RCC 7860 (cell line): ENCODE results near the gene FAT2.
A peak's percentile ranks its signal among the peaks of the same experiment; 100 is the strongest.
"Not testable (repeated sequence)": the region's sequence is repeated elsewhere in the genome, so short reads cannot be mapped to it uniquely, and the experiment has no call there.

Experiments
- DNase-seq: peaks from one replicate; pipeline ENCODE4 v3.0.0-alpha.2; 2015; ENCODE audit warnings: low spot score
- FAIRE-seq: peaks from 2 replicates; lab custom pipeline; 2012; peaks lifted over from hg19 to GRCh38; lab: Jason Lieb, UNC

The FAT2 gene

GRCh38 chr5:151612689-151613427 lies 21.7 kb upstream of the FAT2 start:
- FAIRE-seq = no peak

GRCh38 chr5:151611127-151611775 lies 20.1 kb upstream of the FAT2 start:
- FAIRE-seq (no peak), DNase-seq (no peak)

More at GRCh38 chr5:151612689-151613427, 21.7 kb upstream of the FAT2 start:
- peak; percentile 46 for DNase-seq

GRCh38 chr5:151608522-151608921 lies 17.4 kb upstream of the FAT2 start:
- DNase-seq (no peak), FAIRE-seq (no peak)

DNA sequence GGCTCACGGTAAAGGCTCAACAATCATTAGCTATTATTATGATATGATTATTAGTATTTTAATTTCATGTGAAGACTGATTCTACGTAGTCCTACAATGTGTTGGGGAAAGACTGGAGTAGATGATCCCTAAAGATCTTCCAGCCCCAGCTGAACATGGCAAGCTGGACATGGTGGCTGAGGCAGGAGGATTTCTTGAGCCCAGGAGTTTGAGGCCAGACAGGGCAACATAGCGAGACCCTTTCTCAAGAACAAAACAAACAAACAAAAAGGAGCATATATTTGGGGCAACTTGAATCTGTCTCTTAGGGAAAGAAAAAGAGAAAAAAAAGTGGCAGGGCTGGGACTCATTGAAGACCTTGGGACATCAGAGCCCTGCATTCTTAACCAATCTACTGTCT lies 16.2 kb upstream of the FAT2 start:
- DNase-seq = no peak
- no peak for FAIRE-seq

DNA sequence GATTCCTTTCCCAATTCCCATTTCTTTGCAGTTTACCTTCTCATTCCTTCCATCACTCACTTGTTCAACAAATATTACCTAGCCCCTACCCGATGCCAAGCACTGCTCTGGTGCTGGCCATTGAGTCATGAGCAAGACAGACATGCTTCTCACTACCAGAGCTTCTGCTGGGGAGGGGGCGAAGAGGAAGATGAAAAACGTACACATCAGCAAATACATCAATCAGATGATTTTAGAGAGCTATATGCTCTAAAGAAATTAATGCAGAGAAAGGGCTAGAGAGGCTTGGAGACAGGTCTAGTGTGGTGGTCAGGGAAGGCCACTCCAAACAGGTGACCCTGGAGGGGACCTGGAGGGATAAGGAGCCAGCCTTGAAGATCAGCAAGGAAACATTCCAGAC lies 14.4 kb upstream of the FAT2 start:
- FAIRE-seq = no peak
- no peak for DNase-seq

DNA sequence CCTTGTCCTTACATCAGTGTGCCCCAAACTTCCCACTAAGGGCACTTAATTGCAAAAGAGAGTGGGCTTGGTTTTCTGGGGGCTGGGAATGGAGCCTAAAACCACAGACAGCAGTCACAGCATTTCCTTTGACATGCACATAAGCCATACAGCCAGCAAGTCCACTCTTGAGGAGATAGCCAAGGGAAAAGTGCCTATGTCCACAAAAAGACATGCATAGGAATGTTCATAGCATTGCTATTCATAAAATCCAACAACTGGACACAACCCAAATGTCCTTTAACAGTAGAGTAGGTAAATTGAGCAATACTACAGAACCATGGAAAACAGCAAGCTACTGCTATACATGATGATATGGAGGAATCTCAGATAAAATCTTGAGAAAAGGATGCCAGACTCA lies 11.7 kb upstream of the FAT2 start:
- FAIRE-seq (no peak), DNase-seq (no peak)

GRCh38 chr5:151601391-151601790 lies 10.3 kb upstream of the FAT2 start:
- no peak for DNase-seq
- no peak for FAIRE-seq

GRCh38 chr5:151600069-151600665 lies 9.0 kb upstream of the FAT2 start:
- FAIRE-seq (no peak), DNase-seq (no peak)

GRCh38 chr5:151598984-151599383 lies 7.9 kb upstream of the FAT2 start:
- FAIRE-seq (no peak), DNase-seq (no peak)

DNA sequence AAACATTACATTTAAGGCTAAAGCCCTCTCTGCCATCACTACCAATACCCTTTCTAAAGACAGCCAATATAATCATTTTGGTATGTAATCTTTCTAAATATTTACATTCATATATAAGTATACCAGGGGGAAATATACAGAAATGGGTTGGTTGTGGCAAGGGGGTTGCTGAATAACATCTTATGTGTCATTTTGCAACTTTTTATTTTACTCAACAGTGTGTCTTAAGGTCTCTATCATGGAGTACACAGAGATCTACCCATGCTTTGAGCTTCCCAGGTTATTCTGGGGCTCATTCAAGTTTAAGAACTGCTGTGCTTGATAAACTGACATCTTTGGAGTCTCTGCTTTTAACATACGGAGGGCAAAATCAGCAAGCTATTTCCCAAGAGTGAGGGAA lies 7.4 kb upstream of the FAT2 start:
- FAIRE-seq = no peak
- no peak for DNase-seq

GRCh38 chr5:151597749-151598148 lies 6.6 kb upstream of the FAT2 start:
- DNase-seq (no peak), FAIRE-seq (no peak)

GRCh38 chr5:151596828-151597539 lies 5.9 kb upstream of the FAT2 start:
- FAIRE-seq = no peak

DNA sequence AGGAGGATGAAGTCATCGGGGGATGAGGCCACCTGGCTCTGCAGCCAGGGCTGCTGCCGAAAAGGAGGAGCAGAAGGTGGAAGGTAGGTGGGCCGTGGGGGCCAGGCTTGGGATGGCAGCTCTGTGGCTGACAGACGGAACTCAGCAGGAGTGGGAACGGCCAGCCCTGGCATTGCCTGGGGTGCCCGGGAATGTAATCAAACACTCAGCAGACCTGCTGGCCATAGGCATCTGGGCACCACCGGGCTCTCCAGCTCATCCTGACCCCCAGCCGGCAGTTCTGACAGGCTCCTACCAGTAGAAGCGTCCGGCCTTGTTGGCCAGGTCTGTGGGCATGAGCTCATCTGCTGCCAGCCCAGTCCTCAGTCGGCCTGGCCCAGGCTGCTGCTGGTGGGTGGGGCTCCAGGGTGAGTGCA lies 4.3 kb upstream of the FAT2 start:
- DNase-seq (no peak), FAIRE-seq (no peak)

More at GRCh38 chr5:151596828-151597539, 5.9 kb upstream of the FAT2 start:
- no peak for DNase-seq

DNA sequence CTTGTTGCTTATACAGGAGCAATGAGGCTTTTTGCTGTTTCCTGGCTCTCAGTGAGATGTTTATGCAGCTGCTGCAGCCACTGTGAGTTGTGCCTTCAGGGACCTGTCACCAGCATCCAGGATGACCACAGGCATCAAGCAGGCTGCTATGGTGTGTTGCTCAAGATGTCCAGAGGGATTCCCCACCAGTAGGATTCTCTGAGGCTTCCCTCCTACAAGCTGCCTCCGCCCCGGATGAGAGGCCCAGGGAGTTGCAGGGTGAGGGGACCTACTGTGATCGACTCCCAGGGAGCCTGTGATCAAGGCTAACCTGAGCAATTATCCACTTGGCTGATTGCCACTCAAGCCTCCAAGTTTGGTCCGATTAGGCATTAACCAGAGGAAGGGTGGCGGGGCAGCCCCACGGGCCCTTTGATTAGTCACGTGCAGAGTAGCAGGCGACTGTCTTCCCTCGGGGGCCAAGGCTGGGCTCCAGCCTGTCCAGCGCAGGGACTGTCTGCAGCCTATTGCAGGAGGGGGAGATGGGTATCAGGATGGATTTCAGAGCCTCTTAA lies 1.8 kb upstream of the FAT2 start:
- no peak for FAIRE-seq
- DNase-seq = peak; percentile 51

DNA sequence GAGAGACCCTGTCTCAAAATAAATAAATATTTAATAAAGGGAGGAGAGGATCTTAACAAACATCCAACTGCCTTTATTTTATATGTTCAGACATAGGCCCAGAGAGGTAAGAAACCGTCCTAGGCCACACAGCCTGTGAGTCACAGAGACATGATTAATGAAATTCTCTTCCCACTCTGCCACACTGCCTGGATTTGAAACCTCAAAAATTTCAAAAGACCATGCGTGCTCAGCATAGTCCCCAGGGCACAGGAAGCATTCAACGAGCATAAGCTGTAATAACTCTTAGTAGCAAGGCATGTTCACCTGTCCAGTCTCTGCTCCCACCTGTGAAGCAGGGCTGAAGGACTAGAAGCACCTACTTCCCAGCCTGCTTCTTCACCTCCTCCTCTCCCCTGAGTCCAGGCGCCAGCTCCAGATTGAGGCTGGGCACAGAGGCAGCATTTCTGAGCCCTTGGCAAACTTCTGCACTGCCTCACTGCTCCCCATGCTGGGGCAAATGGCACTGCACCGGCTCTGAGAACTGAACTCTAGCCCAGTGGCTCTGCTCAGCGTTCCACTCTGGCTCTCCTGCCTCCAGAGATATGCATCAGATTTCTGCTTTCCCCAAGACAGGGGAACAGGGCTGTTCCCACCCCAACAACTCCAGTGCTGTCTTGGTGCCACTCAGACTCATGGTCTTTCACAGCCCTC lies 1.1 kb downstream of the FAT2 start:
- DNase-seq (peak; percentile 43), FAIRE-seq (peak; percentile 79)

- DNase-seq (no peak), FAIRE-seq (no peak)
Measured at GRCh38 chr5:151587796-151588555, 3.2 kb downstream of the FAT2 start.

DNA sequence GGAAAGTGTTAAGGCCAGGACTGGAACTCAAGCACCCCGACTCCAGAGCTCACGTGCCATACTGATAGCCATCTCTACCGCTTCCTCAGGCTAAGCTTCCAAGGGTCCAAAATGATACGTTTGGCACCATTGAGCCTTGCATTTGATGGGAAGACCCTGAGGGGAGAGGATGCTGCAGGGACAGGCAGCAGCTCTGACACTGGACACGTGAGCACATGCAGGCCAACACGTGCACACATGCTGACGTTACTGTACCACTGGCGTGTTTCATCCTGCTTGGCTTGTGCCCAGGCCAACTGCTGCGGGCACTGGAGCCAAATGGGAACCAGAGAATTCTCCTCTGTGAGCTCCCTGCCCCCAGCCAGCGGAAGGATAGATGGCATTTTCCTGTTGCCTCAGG lies 5.2 kb downstream of the FAT2 start:
- FAIRE-seq (no peak), DNase-seq (no peak)

DNA sequence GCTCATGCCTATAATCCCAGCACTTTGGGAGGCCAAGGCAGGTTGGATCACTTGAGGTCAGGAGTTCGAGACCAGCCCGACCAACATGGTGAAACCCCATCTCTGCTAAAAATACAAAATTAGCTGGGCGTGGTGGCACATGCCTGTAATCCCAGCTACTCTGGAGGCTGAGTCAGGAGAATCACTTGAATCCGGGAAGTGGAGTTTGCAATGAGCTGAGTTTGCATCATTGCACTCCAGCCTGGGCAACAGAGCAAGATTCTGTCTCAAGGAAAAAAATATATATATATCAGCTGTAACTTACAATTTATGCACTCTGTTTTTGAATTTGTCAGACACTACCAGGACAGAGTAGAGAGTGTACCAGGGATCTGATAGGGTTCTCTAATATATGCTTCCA lies 5.8 kb downstream of the FAT2 start:
- FAIRE-seq, DNase-seq: not testable (repeated sequence)

GRCh38 chr5:151584057-151584937 lies 6.8 kb downstream of the FAT2 start:
- peak; percentile 52 for DNase-seq
- peak; percentile 89 for FAIRE-seq
